MCF 10A (cell line): ENCODE measurements around the gene MSX1. TPM values are rescaled to one million over a fixed set of nuclear protein-coding genes. Genes with fewer than 3 reads are reported as not detected.
A peak's percentile ranks its signal among the peaks of the same experiment; 100 is the strongest.

ENCODE experiments used
- BruUV-seq: library from RNA; stranded (reverse); fragments of 400-500 nt; replicated peaks from 2 replicates; lab custom pipeline; 2021; lab: Mats Ljungman, UMichigan
- CTCF ChIA-PET: fragments of 300-600 bp; sonication (Branson Sonifier 250); formaldehyde crosslinking; extraction: SDS; loops from one replicate; lab custom pipeline; 2021; ENCODE audit warnings: antibody characterized with exemption, inconsistent platforms; lab: Yijun Ruan, JAX
- POLR2A ChIA-PET: fragments of 300-600, 350-650 bp; sonication (Branson Sonifier 250); formaldehyde crosslinking; extraction: SDS; loops from one replicate; lab custom pipeline; 2020; ENCODE audit warnings: antibody characterized with exemption, inconsistent platforms; lab: Yijun Ruan, JAX
- DNase-seq: peaks from one replicate; pipeline ENCODE4 v3.0.0-alpha.2; 2018; ENCODE audit not compliant: unreplicated experiment
- H3K27ac Mint-ChIP-seq: one replicate; pipeline ENCODE4 v1.8.0; 2022; ENCODE audit warnings: mild to moderate bottlenecking, low read depth, mixed read lengths; ENCODE audit not compliant: unreplicated experiment
- H3K27me3 Mint-ChIP-seq: one replicate; pipeline ENCODE4 v1.8.0; 2022; ENCODE audit warnings: mixed read lengths; ENCODE audit not compliant: insufficient read depth, unreplicated experiment
- H3K36me3 Mint-ChIP-seq: one replicate; pipeline ENCODE4 v1.8.0; 2022; ENCODE audit warnings: mild to moderate bottlenecking, moderate library complexity, mixed read lengths; ENCODE audit not compliant: insufficient read depth, unreplicated experiment
- H3K4me1 Mint-ChIP-seq: one replicate; pipeline ENCODE4 v1.8.0; 2022; ENCODE audit warnings: mixed read lengths; ENCODE audit not compliant: insufficient read depth, unreplicated experiment
- H3K4me3 Mint-ChIP-seq: one replicate; pipeline ENCODE4 v1.8.0; 2022; ENCODE audit warnings: mild to moderate bottlenecking, moderate library complexity, mixed read lengths; ENCODE audit not compliant: unreplicated experiment
- H3K9me3 Mint-ChIP-seq: one replicate; pipeline ENCODE4 v1.8.0; 2022; ENCODE audit warnings: mixed read lengths; ENCODE audit not compliant: unreplicated experiment
- intact Hi-C: fragments of 100-400 bp; cut with micrococcal nuclease; formaldehyde crosslinking; loops from 2 replicates; pipeline ENCODE4 v1.14.1; 2022
- total RNA-seq: library from RNA; stranded (reverse); gene quantifications from 2 replicates; pipeline ENCODE4 v1.2.3, GENCODE V29; 2022
- TF ChIP-seq, protein P1 (sequence below): fragments of 200-600 bp; IDR thresholded peaks from one replicate; pipeline ENCODE4 v1.8.0; 2022; ENCODE audit warnings: antibody characterized with exemption, mild to moderate bottlenecking; ENCODE audit not compliant: unreplicated experiment

The MSX1 gene
- total RNA-seq, 1 experiment from 2014 or later = 3.9 TPM

DNA sequence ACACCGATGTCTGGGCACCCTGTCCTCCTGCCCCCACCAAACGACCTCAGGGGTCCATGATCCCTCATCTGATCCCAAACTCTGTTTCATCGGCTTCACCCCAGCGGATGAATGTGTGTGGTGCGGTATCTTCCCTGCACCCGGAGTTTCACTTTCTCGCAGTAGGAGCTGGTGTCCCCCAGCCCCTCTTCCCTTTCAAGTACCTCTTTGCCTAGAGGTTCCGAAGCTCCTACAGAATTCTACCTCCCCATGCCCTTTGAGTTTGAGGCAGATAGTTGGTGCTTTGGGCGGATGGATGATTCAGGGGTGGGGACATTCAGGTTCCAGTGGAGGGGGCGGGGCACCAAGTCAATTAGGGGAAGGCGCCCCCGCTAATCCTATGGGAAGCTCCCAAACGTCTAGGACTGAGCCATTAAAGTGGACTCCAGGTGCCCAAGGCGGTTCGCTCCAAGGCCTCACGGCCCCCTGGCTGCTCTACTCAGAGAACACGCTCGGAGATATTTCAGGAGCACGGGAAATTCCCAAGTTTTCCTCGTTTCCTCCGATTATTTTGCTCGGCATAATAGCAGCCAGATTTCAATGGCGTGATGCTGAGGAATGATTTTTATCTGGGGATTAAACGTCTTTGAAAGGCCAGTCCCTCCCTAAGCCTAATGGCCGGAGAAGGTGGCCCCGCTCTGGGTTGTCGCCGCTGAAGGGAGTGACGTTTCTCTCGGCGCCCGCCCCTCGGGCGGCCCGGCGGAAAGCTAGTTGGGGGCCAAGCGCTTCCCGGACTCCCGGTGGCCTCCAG is 1.3 kb downstream of the MSX1 start:
- ChIA-PET CTCF (interaction anchor here (0.6 kb wide), 1 partner anchor 76 kb away, joined by 3 read pairs; no protein-coding TSS in a partner anchor), POLR2A (interaction anchor here (3.0 kb wide), 1 partner anchor 319 kb away, joined by 15 read pairs; the partner anchor contains the start of gene STX18)
- peak overlapping the region; percentile 79 for H3K4me3 Mint-ChIP-seq
- H3K27ac Mint-ChIP-seq = peak overlapping the region; percentile 73
- peak; percentile 23 for DNase-seq
- H3K36me3 Mint-ChIP-seq = peaks cover 15% of the 10 kb centered on the region
- intact Hi-C loops = no loop called here
- TF ChIP-seq, protein P1, sequence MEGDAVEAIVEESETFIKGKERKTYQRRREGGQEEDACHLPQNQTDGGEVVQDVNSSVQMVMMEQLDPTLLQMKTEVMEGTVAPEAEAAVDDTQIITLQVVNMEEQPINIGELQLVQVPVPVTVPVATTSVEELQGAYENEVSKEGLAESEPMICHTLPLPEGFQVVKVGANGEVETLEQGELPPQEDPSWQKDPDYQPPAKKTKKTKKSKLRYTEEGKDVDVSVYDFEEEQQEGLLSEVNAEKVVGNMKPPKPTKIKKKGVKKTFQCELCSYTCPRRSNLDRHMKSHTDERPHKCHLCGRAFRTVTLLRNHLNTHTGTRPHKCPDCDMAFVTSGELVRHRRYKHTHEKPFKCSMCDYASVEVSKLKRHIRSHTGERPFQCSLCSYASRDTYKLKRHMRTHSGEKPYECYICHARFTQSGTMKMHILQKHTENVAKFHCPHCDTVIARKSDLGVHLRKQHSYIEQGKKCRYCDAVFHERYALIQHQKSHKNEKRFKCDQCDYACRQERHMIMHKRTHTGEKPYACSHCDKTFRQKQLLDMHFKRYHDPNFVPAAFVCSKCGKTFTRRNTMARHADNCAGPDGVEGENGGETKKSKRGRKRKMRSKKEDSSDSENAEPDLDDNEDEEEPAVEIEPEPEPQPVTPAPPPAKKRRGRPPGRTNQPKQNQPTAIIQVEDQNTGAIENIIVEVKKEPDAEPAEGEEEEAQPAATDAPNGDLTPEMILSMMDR = no peak
- BruUV-seq = TSS peak; percentile 35
- no peaks in the 10 kb centered on the region for H3K4me1 Mint-ChIP-seq
- no peaks in the 10 kb centered on the region for H3K9me3 Mint-ChIP-seq
- peaks cover 8% of the 10 kb centered on the region for H3K27me3 Mint-ChIP-seq

DNA sequence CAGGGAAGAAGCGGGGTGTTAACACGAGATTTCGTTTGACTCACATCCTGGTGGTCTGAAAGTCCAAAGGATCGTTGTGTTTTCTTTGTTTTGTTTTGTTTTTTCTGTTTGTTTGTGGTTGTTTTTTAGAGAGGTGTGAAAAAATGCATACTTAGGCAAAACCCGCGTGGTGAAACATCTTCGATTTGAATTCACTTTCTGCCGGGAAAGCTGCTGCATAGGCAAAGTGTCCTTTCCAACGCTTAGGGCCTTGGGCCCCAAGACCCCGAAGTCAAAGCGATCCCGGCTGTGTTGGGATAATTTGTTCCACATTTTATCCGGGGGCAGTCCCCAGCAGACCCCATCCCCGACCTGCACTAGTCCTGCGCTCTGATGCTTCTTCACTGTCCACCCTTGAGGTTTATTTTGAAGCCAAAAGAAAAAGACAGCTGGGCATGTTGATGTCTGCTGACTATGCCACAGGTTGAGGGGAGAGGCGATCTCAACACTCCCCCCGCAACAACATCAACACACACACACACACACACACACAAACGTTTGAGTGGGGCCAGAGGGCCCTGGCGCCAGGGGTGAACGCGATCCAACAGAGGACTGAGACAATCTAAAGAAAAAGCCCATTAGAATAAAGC is 2.0 kb downstream of the MSX1 start:
- Mint-ChIP-seq H3K27ac (no peak overlapping the region), H3K9me3 (no peaks in the 10 kb centered on the region), H3K4me3 (no peak overlapping the region), H3K4me1 (no peaks in the 10 kb centered on the region), H3K36me3 (peaks cover 15% of the 10 kb centered on the region), H3K27me3 (peaks cover under 1% of the 10 kb centered on the region)
- intact Hi-C loops = no loop called here
- no peak for DNase-seq
- POLR2A ChIA-PET = no interaction called here
- TF ChIP-seq, protein P1 = no peak
- BruUV-seq = no TSS peak
- CTCF ChIA-PET = no interaction called here

DNA sequence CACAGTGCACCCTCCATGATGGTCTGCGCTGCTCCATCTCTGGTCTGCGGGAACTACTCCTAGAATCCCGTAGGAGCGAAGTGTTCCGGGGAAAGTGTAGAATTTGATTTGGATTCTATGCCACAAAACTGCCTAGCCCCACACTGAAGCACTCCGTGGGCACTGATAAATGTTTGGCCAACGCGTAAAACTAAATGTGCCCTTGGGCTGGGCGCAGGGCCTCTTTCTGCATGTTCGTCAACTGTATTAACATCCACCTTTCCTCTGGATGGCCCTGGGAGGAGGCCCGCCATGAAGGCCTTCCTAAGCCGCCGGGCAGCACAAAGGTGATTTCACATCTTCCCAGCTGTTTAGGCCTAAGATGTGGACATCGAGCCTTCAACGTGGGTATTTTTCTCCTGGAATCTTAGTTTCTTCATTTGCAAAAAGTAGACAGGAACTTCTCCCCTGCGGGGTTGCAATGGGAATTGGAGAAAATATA is 2.6 kb downstream of the MSX1 start:
- TF ChIP-seq, protein P1 = no peak
- BruUV-seq = no TSS peak
- peaks cover 15% of the 10 kb centered on the region for H3K36me3 Mint-ChIP-seq
- intact Hi-C loops = no loop called here
- DNase-seq = no peak
- ChIA-PET CTCF (no interaction called here), POLR2A (no interaction called here)
- H3K4me1 Mint-ChIP-seq = no peaks in the 10 kb centered on the region
- H3K9me3 Mint-ChIP-seq = no peaks in the 10 kb centered on the region
- H3K4me3 Mint-ChIP-seq = no peak overlapping the region
- H3K27me3 Mint-ChIP-seq = no peaks in the 10 kb centered on the region
- no peak overlapping the region for H3K27ac Mint-ChIP-seq

DNA sequence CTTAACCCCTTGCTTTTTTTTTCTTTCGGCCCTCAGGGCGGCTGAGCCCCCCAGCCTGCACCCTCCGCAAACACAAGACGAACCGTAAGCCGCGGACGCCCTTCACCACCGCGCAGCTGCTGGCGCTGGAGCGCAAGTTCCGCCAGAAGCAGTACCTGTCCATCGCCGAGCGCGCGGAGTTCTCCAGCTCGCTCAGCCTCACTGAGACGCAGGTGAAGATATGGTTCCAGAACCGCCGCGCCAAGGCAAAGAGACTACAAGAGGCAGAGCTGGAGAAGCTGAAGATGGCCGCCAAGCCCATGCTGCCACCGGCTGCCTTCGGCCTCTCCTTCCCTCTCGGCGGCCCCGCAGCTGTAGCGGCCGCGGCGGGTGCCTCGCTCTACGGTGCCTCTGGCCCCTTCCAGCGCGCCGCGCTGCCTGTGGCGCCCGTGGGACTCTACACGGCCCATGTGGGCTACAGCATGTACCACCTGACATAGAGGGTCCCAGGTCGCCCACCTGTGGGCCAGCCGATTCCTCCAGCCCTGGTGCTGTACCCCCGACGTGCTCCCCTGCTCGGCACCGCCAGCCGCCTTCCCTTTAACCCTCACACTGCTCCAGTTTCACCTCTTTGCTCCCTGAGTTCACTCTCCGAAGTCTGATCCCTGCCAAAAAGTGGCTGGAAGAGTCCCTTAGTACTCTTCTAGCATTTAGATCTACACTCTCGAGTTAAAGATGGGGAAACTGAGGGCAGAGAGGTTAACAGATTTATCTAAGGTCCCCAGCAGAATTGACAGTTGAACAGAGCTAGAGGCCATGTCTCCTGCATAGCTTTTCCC is 3.4 kb downstream of the MSX1 start:
- DNase-seq = no peak
- H3K9me3 Mint-ChIP-seq = no peaks in the 10 kb centered on the region
- intact Hi-C loops = no loop called here
- no peaks in the 10 kb centered on the region for H3K27me3 Mint-ChIP-seq
- TF ChIP-seq, protein P1 = no peak
- no peaks in the 10 kb centered on the region for H3K4me1 Mint-ChIP-seq
- CTCF ChIA-PET = no interaction called here
- BruUV-seq = no TSS peak
- H3K27ac Mint-ChIP-seq = no peak overlapping the region
- POLR2A ChIA-PET = interaction anchor here (0.9 kb wide), 1 partner anchor 33 kb away, joined by 5 read pairs; no protein-coding TSS in a partner anchor
- H3K4me3 Mint-ChIP-seq = no peak overlapping the region
- peaks cover 15% of the 10 kb centered on the region for H3K36me3 Mint-ChIP-seq
